ENCODE data around the gene HOXD10. TPM values are rescaled to one million over a fixed set of nuclear protein-coding genes. Genes with fewer than 3 reads are reported as not detected.

The HOXD10 gene
- total RNA-seq, 1 donor from 2014 or later = not detected

- DNase-seq = no peak
- intact Hi-C loops (cut with micrococcal nuclease) = no loop called here
- H3K27me3 Mint-ChIP-seq = peaks cover 87% of the 10 kb centered on the region
- H3K4me3 Mint-ChIP-seq = no peak overlapping the region
- H3K4me1 Mint-ChIP-seq = no peaks in the 10 kb centered on the region
- no peak overlapping the region for H3K27ac Mint-ChIP-seq
- no peaks in the 10 kb centered on the region for H3K36me3 Mint-ChIP-seq (ENCODE audit: low read depth)
- no peaks in the 10 kb centered on the region for H3K9me3 Mint-ChIP-seq
These were observed 34.2 kb downstream of the HOXD10 start for GRCh38 chr2:176150584-176151441.

- DNase-seq = no peak
- Mint-ChIP-seq H3K27me3 (peaks cover 86% of the 10 kb centered on the region), H3K36me3 (ENCODE audit: low read depth) (no peaks in the 10 kb centered on the region), H3K9me3 (no peaks in the 10 kb centered on the region), H3K27ac (no peak within 1 kb of the TSS), H3K4me3 (no peak within 1 kb of the TSS), H3K4me1 (no peaks in the 10 kb centered on the region)
- intact Hi-C loops (cut with micrococcal nuclease) = no loop called here
These were observed 35.1 kb downstream of the HOXD10 start, which contains the start of gene HOXD4 for GRCh38 chr2:176151442-176152287. Gene HOXD4 (plus strand): TSS chr2:176151550. CDS start chr2:176151634, 84 bp downstream.

- H3K36me3 Mint-ChIP-seq (ENCODE audit: low read depth) = no peaks in the 10 kb centered on the region
- H3K4me1 Mint-ChIP-seq = peaks cover 2% of the 10 kb centered on the region
- no peak overlapping the region for H3K4me3 Mint-ChIP-seq
- DNase-seq = no peak
- no peak overlapping the region for H3K27ac Mint-ChIP-seq
- peaks cover 82% of the 10 kb centered on the region for H3K27me3 Mint-ChIP-seq
- peaks cover 3% of the 10 kb centered on the region for H3K9me3 Mint-ChIP-seq
- intact Hi-C loops (cut with micrococcal nuclease) = no loop called here
These were observed 36.0 kb downstream of the HOXD10 start for GRCh38 chr2:176152350-176153181.

GRCh38 chr2:176154576-176155252 lies 38.1 kb downstream of the HOXD10 start:
- Mint-ChIP-seq H3K4me1 (peaks cover 2% of the 10 kb centered on the region), H3K36me3 (ENCODE audit: low read depth) (no peaks in the 10 kb centered on the region), H3K27ac (no peak overlapping the region), H3K9me3 (peaks cover 3% of the 10 kb centered on the region), H3K4me3 (no peak overlapping the region), H3K27me3 (peaks cover 79% of the 10 kb centered on the region)
- DNase-seq = no peak
- intact Hi-C loops (cut with micrococcal nuclease) = no loop called here

GRCh38 chr2:176155356-176156044 lies 38.9 kb downstream of the HOXD10 start:
- Mint-ChIP-seq H3K4me1 (peaks cover 2% of the 10 kb centered on the region), H3K27ac (no peak overlapping the region), H3K9me3 (peaks cover 3% of the 10 kb centered on the region), H3K27me3 (peaks cover 77% of the 10 kb centered on the region), H3K4me3 (no peak overlapping the region), H3K36me3 (ENCODE audit: low read depth) (no peaks in the 10 kb centered on the region)
- intact Hi-C loops (cut with micrococcal nuclease) = loop anchor here (2.0 kb wide), 1 partner anchor 17 kb away; no protein-coding TSS in a partner anchor
- no peak for DNase-seq

GRCh38 chr2:176156301-176156806 lies 39.8 kb downstream of the HOXD10 start:
- no peaks in the 10 kb centered on the region for H3K36me3 Mint-ChIP-seq (ENCODE audit: low read depth)
- H3K4me1 Mint-ChIP-seq = peaks cover 2% of the 10 kb centered on the region
- intact Hi-C loops (cut with micrococcal nuclease) = loop anchor here (2.0 kb wide), 1 partner anchor 18 kb away; no protein-coding TSS in a partner anchor
- H3K4me3 Mint-ChIP-seq = no peak overlapping the region
- H3K27ac Mint-ChIP-seq = no peak overlapping the region
- peaks cover 7% of the 10 kb centered on the region for H3K9me3 Mint-ChIP-seq
- no peak for DNase-seq
- H3K27me3 Mint-ChIP-seq = peaks cover 76% of the 10 kb centered on the region

- intact Hi-C loops (cut with micrococcal nuclease) = loop anchor here (2.0 kb wide), 1 partner anchor 18 kb away; no protein-coding TSS in a partner anchor
- no peak for DNase-seq
- peaks cover 7% of the 10 kb centered on the region for H3K9me3 Mint-ChIP-seq
- H3K27ac Mint-ChIP-seq = peak within 1 kb of the TSS; percentile 72
- peaks cover 2% of the 10 kb centered on the region for H3K4me1 Mint-ChIP-seq
- H3K27me3 Mint-ChIP-seq = peaks cover 79% of the 10 kb centered on the region
- no peaks in the 10 kb centered on the region for H3K36me3 Mint-ChIP-seq (ENCODE audit: low read depth)
- no peak within 1 kb of the TSS for H3K4me3 Mint-ChIP-seq
These were observed 40.4 kb downstream of the HOXD10 start, which contains the start of gene HOXD3 for GRCh38 chr2:176156807-176157498. Gene HOXD3 (plus strand): TSS chr2:176157307. CDS start chr2:176169115, 11,808 bp downstream.

- peak overlapping the region; percentile 72 for H3K27ac Mint-ChIP-seq
These were observed 41.1 kb downstream of the HOXD10 start for GRCh38 chr2:176157499-176158185.

GRCh38 chr2:176158186-176158591 lies 41.6 kb downstream of the HOXD10 start:
- intact Hi-C loops (cut with micrococcal nuclease) = loop anchor here (2.0 kb wide), 1 partner anchor 47 kb away; no protein-coding TSS in a partner anchor
- H3K36me3 Mint-ChIP-seq (ENCODE audit: low read depth) = no peaks in the 10 kb centered on the region
- no peak overlapping the region for H3K4me3 Mint-ChIP-seq
- no peak for DNase-seq
- H3K9me3 Mint-ChIP-seq = peaks cover 7% of the 10 kb centered on the region
- H3K27ac Mint-ChIP-seq = no peak overlapping the region
- H3K4me1 Mint-ChIP-seq = peaks cover 2% of the 10 kb centered on the region
- peaks cover 82% of the 10 kb centered on the region for H3K27me3 Mint-ChIP-seq

More at GRCh38 chr2:176157499-176158185, 41.1 kb downstream of the HOXD10 start:
- peak; percentile 66 for DNase-seq
- H3K4me3 Mint-ChIP-seq = no peak overlapping the region
- H3K9me3 Mint-ChIP-seq = peaks cover 7% of the 10 kb centered on the region
- H3K4me1 Mint-ChIP-seq = peaks cover 2% of the 10 kb centered on the region
- intact Hi-C loops (cut with micrococcal nuclease) = loop anchor here (2.0 kb wide), 2 partner anchors 19 to 47 kb away; no protein-coding TSS in a partner anchor
- H3K36me3 Mint-ChIP-seq (ENCODE audit: low read depth) = no peaks in the 10 kb centered on the region
- peaks cover 82% of the 10 kb centered on the region for H3K27me3 Mint-ChIP-seq

- peaks cover 3% of the 10 kb centered on the region for H3K36me3 Mint-ChIP-seq (ENCODE audit: low read depth)
- H3K4me1 Mint-ChIP-seq = peaks cover 2% of the 10 kb centered on the region
- peaks cover 12% of the 10 kb centered on the region for H3K9me3 Mint-ChIP-seq
- H3K27ac Mint-ChIP-seq = peak overlapping the region; percentile 58
- H3K27me3 Mint-ChIP-seq = peaks cover 85% of the 10 kb centered on the region
- intact Hi-C loops (cut with micrococcal nuclease) = loop anchor here (2.0 kb wide), 1 partner anchor 48 kb away; no protein-coding TSS in a partner anchor
- no peak overlapping the region for H3K4me3 Mint-ChIP-seq
- peak; percentile 53 for DNase-seq
These were observed 42.5 kb downstream of the HOXD10 start for GRCh38 chr2:176158855-176159662.
